ENCODE results near the gene CFAP97D1. TPM values are rescaled to one million over a fixed set of nuclear protein-coding genes. Genes with fewer than 3 reads are reported as not detected.
"Not testable (repeated sequence)": the region's sequence is repeated elsewhere in the genome, so short reads cannot be mapped to it uniquely, and the experiment has no call there.

The CFAP97D1 gene
- polyA plus RNA-seq, 1 donor, result 0.05 TPM

- no peak for DNase-seq (ENCODE audit: low read depth)
These were observed 11.9 kb upstream of the CFAP97D1 start for GRCh38 chr17:43768382-43768781.

- DNase-seq (ENCODE audit: low read depth), result no peak
These were observed 11.3 kb upstream of the CFAP97D1 start for GRCh38 chr17:43768943-43769342.

- no peak for DNase-seq (ENCODE audit: low read depth)
These were observed 10.8 kb upstream of the CFAP97D1 start for GRCh38 chr17:43769426-43769825.

- no peak for DNase-seq (ENCODE audit: low read depth)
These were observed 10.4 kb upstream of the CFAP97D1 start for GRCh38 chr17:43769859-43770258.

GRCh38 chr17:43770957-43771356, 9.3 kb upstream of the CFAP97D1 start:
- no peak for DNase-seq (ENCODE audit: low read depth)

- no peak for DNase-seq (ENCODE audit: low read depth)
These were observed 8.8 kb upstream of the CFAP97D1 start for GRCh38 chr17:43771463-43771862.

- no peak for DNase-seq (ENCODE audit: low read depth)
These were observed 7.2 kb upstream of the CFAP97D1 start for GRCh38 chr17:43772877-43773648.

- DNase-seq (ENCODE audit: low read depth), result no peak
These were observed 5.7 kb upstream of the CFAP97D1 start for GRCh38 chr17:43774304-43775250.

- no peak for DNase-seq (ENCODE audit: low read depth)
These were observed 1.7 kb upstream of the CFAP97D1 start, which contains the start of gene DUSP3 for GRCh38 chr17:43778337-43779144. Gene DUSP3, minus strand, starts transcription at chr17:43778977. Its CDS starts 53 bp downstream, at chr17:43778924.

- no peak for DNase-seq (ENCODE audit: low read depth)
These were observed 800 bp upstream of the CFAP97D1 start for GRCh38 chr17:43779145-43780125.

- no peak for DNase-seq (ENCODE audit: low read depth)
These were observed 2.9 kb downstream of the CFAP97D1 start for GRCh38 chr17:43782913-43783680.

- DNase-seq (ENCODE audit: low read depth), result no peak
These were observed 3.8 kb downstream of the CFAP97D1 start for GRCh38 chr17:43784068-43784467.

GRCh38 chr17:43784628-43785101, 4.4 kb downstream of the CFAP97D1 start:
- DNase-seq (ENCODE audit: low read depth), result no peak

GRCh38 chr17:43787728-43788127, 7.5 kb downstream of the CFAP97D1 start:
- no peak for DNase-seq (ENCODE audit: low read depth)

GRCh38 chr17:43788540-43788939, 8.3 kb downstream of the CFAP97D1 start:
- DNase-seq (ENCODE audit: low read depth), result no peak

- no peak for DNase-seq (ENCODE audit: low read depth)
These were observed 9.2 kb downstream of the CFAP97D1 start for GRCh38 chr17:43789482-43789881.

- no peak for DNase-seq (ENCODE audit: low read depth)
These were observed 10.2 kb downstream of the CFAP97D1 start for GRCh38 chr17:43790311-43790940.

- no peak for DNase-seq (ENCODE audit: low read depth)
These were observed 11.4 kb downstream of the CFAP97D1 start for GRCh38 chr17:43791589-43791988.

- not testable (repeated sequence) for DNase-seq (ENCODE audit: low read depth)
These were observed 12.4 kb downstream of the CFAP97D1 start for GRCh38 chr17:43792668-43793067.
